Fibroblast of lung (primary cell): ENCODE results near the gene EHD3. TPM values are rescaled to one million over a fixed set of nuclear protein-coding genes. Genes with fewer than 3 reads are reported as not detected.

Experiments
- DNase-seq, 2 donors: peaks; one replicate each; pipeline versions ENCODE4 v3.0.0 to v3.0.0-alpha.2; 2010; ENCODE audit warnings: low read depth in 2 of 2
- H2AFZ ChIP-seq: 2 replicates; pipeline ENCODE4 v1.5.1; 2012; ENCODE audit warnings: low read length, control low read depth, inconsistent platforms
- H3K27ac ChIP-seq: 2 replicates; pipeline ENCODE4 v1.5.1; 2011; ENCODE audit warnings: low read length, control low read depth; ENCODE audit not compliant: insufficient read depth
- H3K27me3 ChIP-seq: 2 replicates; pipeline ENCODE4 v1.5.1; 2011; ENCODE audit warnings: mild to moderate bottlenecking, low read length; ENCODE audit not compliant: control insufficient read depth, insufficient read depth
- H3K36me3 ChIP-seq: 2 replicates; pipeline ENCODE4 v1.5.1; 2011; ENCODE audit warnings: low read length; ENCODE audit not compliant: control insufficient read depth, insufficient read depth
- H3K4me1 ChIP-seq: 2 replicates; pipeline ENCODE4 v1.5.1; 2011; ENCODE audit warnings: low read length; ENCODE audit not compliant: control insufficient read depth, insufficient read depth; ENCODE audit errors: extremely low read depth
- H3K4me2 ChIP-seq: 2 replicates; pipeline ENCODE4 v1.5.1; 2011; ENCODE audit warnings: low read length, control low read depth; ENCODE audit not compliant: insufficient read depth; ENCODE audit errors: extremely low read depth
- H3K4me3 ChIP-seq, 4 experiments: fragments of 200-600 bp in 1 of 4; sonication (generic) in 1 of 4; replicated peaks in 1 of 4; 2 replicates each; pipeline ENCODE4 v1.5.1; 2011 to 2016; ENCODE audit warnings: low read length in 4 of 4, low read depth in 3 of 4, mild to moderate bottlenecking in 3 of 4, control low read depth in 2 of 4, inconsistent platforms in 1 of 4, mixed read lengths in 1 of 4; ENCODE audit not compliant: insufficient read depth in 1 of 4; ENCODE audit errors: control extremely low read depth in 1 of 4
- H3K79me2 ChIP-seq: 2 replicates; pipeline ENCODE4 v1.5.1; 2012; ENCODE audit warnings: mild to moderate bottlenecking, low read length, inconsistent platforms; ENCODE audit not compliant: control insufficient read depth, insufficient read depth
- H3K9ac ChIP-seq: 2 replicates; pipeline ENCODE4 v1.5.1; 2011; ENCODE audit warnings: mild to moderate bottlenecking, low read length, control low read depth; ENCODE audit not compliant: insufficient read depth
- H3K9me3 ChIP-seq: 2 replicates; pipeline ENCODE4 v1.5.1; 2012; ENCODE audit warnings: low read depth, low read length; ENCODE audit not compliant: control insufficient read depth, insufficient read depth
- H4K20me1 ChIP-seq: 2 replicates; pipeline ENCODE4 v1.5.1; 2011; ENCODE audit warnings: low read length; ENCODE audit not compliant: control insufficient read depth, insufficient read depth; ENCODE audit errors: extremely low read depth
- CTCF ChIP-seq, 2 donors: IDR thresholded peaks in 1 of 2; conservative IDR thresholded peaks in 1 of 2; 1 replicate in 1 of 2; 2 replicates in 1 of 2; pipeline ENCODE4 v1.5.1; 2011 to 2012; ENCODE audit warnings: low read length in 2 of 2, control low read depth in 1 of 2, inconsistent platforms in 1 of 2, low read depth in 1 of 2, mild to moderate bottlenecking in 1 of 2
- EZH2 ChIP-seq: IDR thresholded peaks from 2 replicates; pipeline ENCODE4 v1.5.1; 2012; ENCODE audit warnings: low read length, control low read depth, mild to moderate bottlenecking; ENCODE audit errors: missing control alignments
- polyA plus RNA-seq, 2 donors: library from polyadenylated mRNA; depleted of rRNA in 1 of 2; stranded (reverse) in 1 of 2; unstranded in 1 of 2; fragments of >200 nt; gene quantifications; 2 replicates each; pipeline ENCODE4 v1.2.1, GENCODE V29; 2011 to 2012; ENCODE audit warnings: missing spikeins in 1 of 2
- total RNA-seq: library from RNA; depleted of rRNA; stranded (reverse); fragments of >200 nt; gene quantifications from 2 replicates; pipeline ENCODE4 v1.2.1, GENCODE V29; 2014

Gene EHD3
- total and polyA plus RNA-seq, 2 donors (not counting 1 experiment from before 2014, with no cell fraction given), result 30.6 to 37.5 TPM

DNA sequence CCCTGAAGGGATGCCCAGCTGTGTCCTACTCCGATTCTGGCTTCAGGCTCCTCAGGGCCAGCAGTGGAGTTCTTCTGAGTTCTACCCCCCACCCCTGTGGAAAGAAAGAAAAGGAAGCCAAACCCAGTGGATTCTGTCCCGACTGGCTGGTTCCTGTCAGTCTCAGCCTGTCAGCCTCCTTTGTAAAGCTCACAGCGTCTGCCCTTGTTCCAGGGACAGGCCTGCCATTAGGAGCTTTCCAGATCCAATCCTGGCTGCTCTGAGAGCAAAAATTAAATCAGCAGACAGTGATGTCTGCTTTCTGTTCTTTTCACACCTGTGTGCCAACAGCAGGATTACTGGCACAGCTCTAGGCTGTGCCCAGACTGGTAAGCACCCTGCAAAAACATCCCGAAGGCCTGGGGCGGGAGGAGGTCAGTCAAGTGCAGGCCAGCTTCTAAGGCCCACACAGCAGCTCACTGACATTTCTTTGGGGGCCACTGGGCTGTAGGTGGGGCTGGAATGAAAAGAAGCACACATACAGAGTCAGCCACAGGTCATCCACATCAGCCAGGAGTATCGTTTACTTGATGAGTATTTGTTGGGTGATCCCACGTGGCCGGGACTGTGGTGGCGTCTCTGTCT lies 69.1 kb downstream of the EHD3 start:
- Histone ChIP-seq H3K27ac (no peak overlapping the region), H3K36me3 (no peaks in the 10 kb centered on the region)

GRCh38 chr2:31304816-31305215 lies 70.9 kb downstream of the EHD3 start:
- H3K27ac ChIP-seq, result no peak overlapping the region
- no peaks in the 10 kb centered on the region for H3K36me3 ChIP-seq
- no peaks in the 10 kb centered on the region for H3K9me3 ChIP-seq
- no peaks in the 10 kb centered on the region for H4K20me1 ChIP-seq
- no peak overlapping the region for H3K4me2 ChIP-seq
- no peak for TF ChIP-seq EZH2
- TF ChIP-seq CTCF (conservative IDR thresholded peaks at IDR 0.05 in 1 of 2, IDR thresholded peaks at IDR 0.05 in 1 of 2; ENCODE audit: low read depth in 1 of 2, low read length in 2 of 2), result no peak
- no peaks in the 10 kb centered on the region for H3K4me1 ChIP-seq
- no peaks in the 10 kb centered on the region for H3K79me2 ChIP-seq
- no peak overlapping the region for H3K9ac ChIP-seq
- H2AFZ ChIP-seq, result no peak overlapping the region
- H3K27me3 ChIP-seq, result no peaks in the 10 kb centered on the region
- no peak overlapping the region for H3K4me3 ChIP-seq
- no peak for DNase-seq

More for the DNA sequence above, 69.1 kb downstream of the EHD3 start:
- no peaks in the 10 kb centered on the region for H3K79me2 ChIP-seq
- H3K27me3 ChIP-seq, result no peaks in the 10 kb centered on the region
- H3K4me2 ChIP-seq, result no peak overlapping the region
- no peaks in the 10 kb centered on the region for H3K9me3 ChIP-seq
- H2AFZ ChIP-seq, result no peak overlapping the region
- no peak overlapping the region for H3K9ac ChIP-seq
- no peak for DNase-seq
- no peaks in the 10 kb centered on the region for H4K20me1 ChIP-seq
- H3K4me1 ChIP-seq, result no peaks in the 10 kb centered on the region
- no peak for TF ChIP-seq EZH2
- TF ChIP-seq CTCF (conservative IDR thresholded peaks at IDR 0.05 in 1 of 2, IDR thresholded peaks at IDR 0.05 in 1 of 2; ENCODE audit: low read depth in 1 of 2, low read length in 2 of 2), result no peak
- H3K4me3 ChIP-seq, result no peak overlapping the region

DNA sequence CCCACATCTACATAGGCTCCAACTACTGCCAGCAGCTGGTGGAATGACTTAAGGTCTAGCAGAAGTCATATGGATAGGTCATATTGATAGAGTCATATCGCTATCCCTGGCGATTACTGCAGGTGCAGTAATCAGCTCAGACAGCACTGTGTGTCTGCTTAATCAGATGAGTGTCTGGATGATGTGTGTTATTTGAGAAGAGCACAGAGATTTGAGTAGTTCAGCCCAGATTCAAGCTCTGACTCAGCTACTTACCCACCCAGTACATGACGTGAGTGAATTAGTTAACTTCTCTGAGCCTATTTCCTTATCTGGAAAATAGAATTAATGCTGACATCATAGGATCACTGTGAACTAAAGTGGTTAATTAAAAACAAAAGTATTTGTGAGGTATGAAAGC lies 78.9 kb downstream of the EHD3 start:
- Histone ChIP-seq H3K9me3 (no peaks in the 10 kb centered on the region), H3K4me3 (no peak overlapping the region), H3K4me2 (no peak overlapping the region), H4K20me1 (no peaks in the 10 kb centered on the region), H3K9ac (no peak overlapping the region), H3K27ac (no peak overlapping the region), H3K79me2 (no peaks in the 10 kb centered on the region), H3K4me1 (no peaks in the 10 kb centered on the region), H3K27me3 (no peaks in the 10 kb centered on the region), H2AFZ (no peak overlapping the region), H3K36me3 (no peaks in the 10 kb centered on the region)
- TF ChIP-seq CTCF (conservative IDR thresholded peaks at IDR 0.05 in 1 of 2, IDR thresholded peaks at IDR 0.05 in 1 of 2; ENCODE audit: low read depth in 1 of 2, low read length in 2 of 2) (no peak), EZH2 (no peak)
- peak; percentile 75 to 81 for DNase-seq
